Breast epithelium (tissue), 4 donors: Measurements from ENCODE around the gene S100A10. TPM values are rescaled to one million over a fixed set of nuclear protein-coding genes. Genes with fewer than 3 reads are reported as not detected.

Experiments used
- DNase-seq, 2 donors: peaks; one replicate each; pipeline ENCODE4 v3.0.0-alpha.2; 2019; ENCODE audit warnings: low spot score in 2 of 2
- H3K27ac ChIP-seq, 2 donors: fragments of 200-600 bp; sonication (generic) in 1 of 2; one replicate each; pipeline ENCODE4 v1.5.1; 2016 to 2019; ENCODE audit warnings: mild to moderate bottlenecking in 1 of 2
- H3K27me3 ChIP-seq, 2 donors: fragments of 200-600 bp; sonication (generic) in 1 of 2; one replicate each; pipeline versions ENCODE4 v1.5.1 to v1.6.0; 2017 to 2019; ENCODE audit warnings: control low read depth in 1 of 2, mild to moderate bottlenecking in 1 of 2
- H3K36me3 ChIP-seq: fragments of 200-600 bp; one replicate; pipeline ENCODE4 v1.5.1; 2019
- H3K4me1 ChIP-seq, 2 donors: fragments of 200-600 bp; sonication (generic); one replicate each; pipeline ENCODE4 v1.5.1; 2016 to 2019; ENCODE audit warnings: control low read depth in 1 of 2
- H3K4me3 ChIP-seq, 3 donors: fragments of 200-600 bp; sonication (generic); 1 replicate in 2 of 3; 2 replicates in 1 of 3; pipeline ENCODE4 v1.5.1; 2016 to 2019; ENCODE audit warnings: mild to moderate bottlenecking in 3 of 3, moderate library complexity in 2 of 3
- H3K9me3 ChIP-seq, 2 donors: fragments of 200-600 bp; sonication (generic) in 1 of 2; one replicate each; pipeline ENCODE4 v1.5.1; 2016 to 2019; ENCODE audit warnings: control low read depth in 1 of 2
- CTCF ChIP-seq, 3 donors: fragments of 450-650 bp; IDR thresholded peaks; one replicate each; pipeline ENCODE4 v1.5.1; 2016 to 2017; ENCODE audit warnings: antibody characterized with exemption in 3 of 3, mild to moderate bottlenecking in 3 of 3, moderate library complexity in 3 of 3
- POLR2A ChIP-seq: fragments of 450-650 bp; IDR thresholded peaks from one replicate; pipeline ENCODE4 v1.6.1; 2016; ENCODE audit warnings: antibody characterized with exemption, mild to moderate bottlenecking, moderate library complexity
- POLR2AphosphoS5 ChIP-seq, 3 donors: sonication (generic); formaldehyde crosslinking; IDR thresholded peaks; one replicate each; pipeline ENCODE4 v1.6.1; 2017; ENCODE audit warnings: antibody characterized with exemption in 3 of 3
- intact Hi-C: fragments of 100-400 bp; cut with DNase I; formaldehyde crosslinking; loops from one replicate; pipeline ENCODE4 v1.15.1; 2023; ENCODE audit warnings: low total_unique reads
- total RNA-seq, 3 donors: library from RNA; depleted of rRNA; stranded (reverse); fragments of >200 nt; gene quantifications; one replicate each; pipeline ENCODE4 v1.1.0, GENCODE V29; 2016

Gene S100A10
- total RNA-seq, 3 donors from 2014 or later, result 70.4 to 156 (median 84.9) TPM

GRCh38 chr1:152002960-152003359, 9.3 kb upstream of the S100A10 start:
- H3K9me3 ChIP-seq, result no peaks in the 10 kb centered on the region
- intact Hi-C loops, result no loop called here
- H3K27ac ChIP-seq, result no peak overlapping the region
- TF ChIP-seq POLR2A, result no peak
- no peaks in the 10 kb centered on the region for H3K27me3 ChIP-seq
- no peak for DNase-seq
- no peaks in the 10 kb centered on the region for H3K36me3 ChIP-seq
- H3K4me1 ChIP-seq, result no peaks in the 10 kb centered on the region
- no peak overlapping the region for H3K4me3 ChIP-seq

- no peaks in the 10 kb centered on the region for H3K4me1 ChIP-seq
- no peaks in the 10 kb centered on the region for H3K9me3 ChIP-seq
- intact Hi-C loops, result no loop called here
- peak overlapping the region; percentile 70 to 74 for H3K27ac ChIP-seq
- H3K36me3 ChIP-seq, result no peaks in the 10 kb centered on the region
- no peak overlapping the region for H3K4me3 ChIP-seq
- TF ChIP-seq POLR2A (no peak), POLR2AphosphoS5 (IDR thresholded peaks at IDR 0.05) (peak in 2 of 3 donors; percentile 37 to 48), CTCF (IDR thresholded peaks at IDR 0.05) (peak; percentile 92 to 95 (median 94))
- H3K27me3 ChIP-seq, result no peaks in the 10 kb centered on the region
- peak; percentile 87 to 89 for DNase-seq
These were observed 8.2 kb upstream of the S100A10 start for GRCh38 chr1:152001631-152002584.

DNA sequence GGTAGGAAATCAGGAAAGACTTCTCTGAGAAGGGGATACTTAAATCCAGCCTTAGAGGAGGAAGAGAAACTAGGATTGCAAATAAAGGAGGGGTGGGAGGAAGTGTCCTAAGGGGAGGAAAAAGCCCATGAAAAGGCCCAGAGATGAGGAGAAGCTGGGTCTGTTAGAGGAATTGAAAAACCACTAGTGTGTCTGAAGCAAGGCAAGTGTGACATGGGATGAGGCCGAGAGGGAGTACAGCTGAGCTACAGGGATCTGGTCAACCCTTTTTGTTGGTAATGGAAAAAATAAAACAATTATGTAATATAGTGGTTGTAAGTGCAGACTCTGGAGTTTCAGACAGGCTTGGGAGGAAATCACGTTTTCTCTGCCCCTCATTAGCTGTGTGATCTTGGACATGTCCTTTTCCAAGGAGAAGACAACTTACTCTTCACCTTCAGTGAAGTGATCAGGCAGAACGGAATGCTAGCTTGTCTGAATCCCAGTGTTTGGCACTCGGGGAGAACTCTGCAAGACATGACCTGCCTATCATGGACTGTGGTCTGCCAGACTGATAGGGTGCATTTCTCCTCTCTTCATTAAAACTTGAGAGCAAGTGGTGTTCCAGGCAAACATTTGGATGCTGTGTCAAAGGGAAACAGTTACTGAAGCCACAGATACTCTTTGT, 7.4 kb upstream of the S100A10 start:
- Histone ChIP-seq H3K27ac (peak overlapping the region; percentile 70 to 74), H3K9me3 (no peaks in the 10 kb centered on the region), H3K4me3 (no peak overlapping the region), H3K36me3 (no peaks in the 10 kb centered on the region), H3K4me1 (no peaks in the 10 kb centered on the region), H3K27me3 (no peaks in the 10 kb centered on the region)
- TF ChIP-seq POLR2AphosphoS5 (IDR thresholded peaks at IDR 0.05), result no peak
- DNase-seq, result peak in 1 of 2 donors; percentile 35
- intact Hi-C loops, result no loop called here

- H3K4me3 ChIP-seq, result no peak overlapping the region
- H3K4me1 ChIP-seq, result no peaks in the 10 kb centered on the region
- TF ChIP-seq POLR2A, result no peak
- no peak for TF ChIP-seq POLR2AphosphoS5 (IDR thresholded peaks at IDR 0.05)
- TF ChIP-seq CTCF (IDR thresholded peaks at IDR 0.05), result no peak
- no peak for DNase-seq
- H3K9me3 ChIP-seq, result no peaks in the 10 kb centered on the region
- H3K36me3 ChIP-seq, result no peaks in the 10 kb centered on the region
- intact Hi-C loops, result no loop called here
- peak overlapping the region; percentile 40 to 48 for H3K27ac ChIP-seq
- no peaks in the 10 kb centered on the region for H3K27me3 ChIP-seq
These were observed 5.1 kb upstream of the S100A10 start for GRCh38 chr1:151998611-151999362.

DNA sequence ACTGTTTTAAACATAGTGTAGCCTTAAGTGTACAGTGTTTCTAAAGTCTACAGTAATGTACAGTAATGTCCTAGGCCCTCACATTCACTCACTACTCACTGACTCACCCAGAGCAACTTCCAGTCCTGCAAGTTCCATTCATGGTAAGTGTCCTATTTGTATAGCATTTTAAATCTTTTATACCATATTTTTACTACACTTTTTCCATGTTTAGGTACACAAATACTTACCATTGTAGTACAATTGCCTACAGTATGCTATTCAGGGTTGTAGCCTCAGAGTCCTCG, 3.6 kb upstream of the S100A10 start:
- TF ChIP-seq CTCF (IDR thresholded peaks at IDR 0.05) (no peak), POLR2AphosphoS5 (IDR thresholded peaks at IDR 0.05) (no peak)
- Histone ChIP-seq H3K27me3 (no peaks in the 10 kb centered on the region), H3K27ac (no peak overlapping the region), H3K4me1 (no peaks in the 10 kb centered on the region), H3K36me3 (no peaks in the 10 kb centered on the region), H3K4me3 (no peak overlapping the region), H3K9me3 (no peaks in the 10 kb centered on the region)
- intact Hi-C loops, result no loop called here
- DNase-seq, result no peak
